GM12801 (cell line): Measurements from ENCODE around the gene CHD9.

ENCODE experiments used
- CTCF ChIP-seq: IDR thresholded peaks from one replicate; pipeline ENCODE4 v1.5.1; 2011; ENCODE audit warnings: control low read depth; ENCODE audit not compliant: insufficient read length; ENCODE audit errors: extremely low read depth

The CHD9 gene

DNA sequence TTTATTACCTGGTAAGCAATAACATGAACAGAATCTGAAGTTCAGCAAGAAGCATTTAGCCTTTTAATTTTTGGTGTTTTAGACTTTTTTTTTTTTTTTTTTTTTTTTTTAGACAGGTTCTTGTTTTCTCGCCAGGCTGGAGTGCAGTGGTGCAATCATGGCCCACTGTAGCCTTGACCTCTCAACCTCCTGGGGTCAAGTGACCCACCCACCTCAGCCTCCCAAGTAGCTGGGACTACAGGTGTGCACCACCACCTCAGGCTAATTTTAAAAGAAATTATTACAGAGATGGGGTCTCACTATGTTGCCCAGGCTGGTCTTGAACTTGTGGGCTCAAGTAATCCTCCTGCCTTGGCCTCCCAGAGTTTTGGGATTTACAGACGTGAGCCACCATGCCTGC, 206.5 kb downstream of the CHD9 start:
- no peak for TF ChIP-seq CTCF

DNA sequence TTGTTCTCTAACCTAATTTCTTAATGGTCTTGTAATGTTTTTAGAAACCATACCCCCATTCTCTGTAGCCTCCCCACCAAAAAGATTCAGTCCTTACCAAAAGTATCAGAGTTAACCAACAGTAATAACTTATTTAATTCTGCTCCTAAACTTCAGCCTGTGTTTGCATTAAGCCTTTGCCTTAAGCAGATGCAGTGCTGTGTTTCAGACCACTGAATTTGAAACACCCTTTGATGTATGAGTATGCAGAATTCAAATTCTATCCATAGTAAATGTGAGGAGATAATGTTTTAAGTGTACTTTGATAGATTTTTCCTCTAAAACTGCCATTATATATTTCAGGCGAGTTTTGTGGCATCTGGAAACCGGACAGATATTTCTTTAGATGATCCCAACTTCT, 207.9 kb downstream of the CHD9 start:
- TF ChIP-seq CTCF, result no peak

- no peak for TF ChIP-seq CTCF
Observed at GRCh38 chr16:53266156-53266555, 211.4 kb downstream of the CHD9 start.

GRCh38 chr16:53281280-53281679, 226.5 kb downstream of the CHD9 start:
- no peak for TF ChIP-seq CTCF

DNA sequence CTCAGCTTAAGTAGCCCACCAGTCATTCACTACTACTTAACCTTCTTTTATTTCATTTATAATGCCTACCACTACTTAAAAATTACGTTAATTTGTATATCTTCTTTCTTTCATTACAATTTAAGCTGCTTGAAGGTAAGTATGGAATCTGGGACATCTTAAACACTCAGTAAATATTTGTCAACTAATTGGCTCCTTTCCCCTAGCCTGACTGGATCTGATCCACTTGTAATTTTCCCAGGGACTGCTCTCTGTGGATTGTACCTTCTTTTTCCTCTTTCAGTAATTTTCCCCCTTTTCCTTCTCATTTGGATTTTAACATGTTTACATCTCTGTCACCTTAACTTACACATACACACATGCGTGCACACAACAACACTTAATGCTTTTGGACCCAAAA, 227.1 kb downstream of the CHD9 start:
- TF ChIP-seq CTCF, result no peak

DNA sequence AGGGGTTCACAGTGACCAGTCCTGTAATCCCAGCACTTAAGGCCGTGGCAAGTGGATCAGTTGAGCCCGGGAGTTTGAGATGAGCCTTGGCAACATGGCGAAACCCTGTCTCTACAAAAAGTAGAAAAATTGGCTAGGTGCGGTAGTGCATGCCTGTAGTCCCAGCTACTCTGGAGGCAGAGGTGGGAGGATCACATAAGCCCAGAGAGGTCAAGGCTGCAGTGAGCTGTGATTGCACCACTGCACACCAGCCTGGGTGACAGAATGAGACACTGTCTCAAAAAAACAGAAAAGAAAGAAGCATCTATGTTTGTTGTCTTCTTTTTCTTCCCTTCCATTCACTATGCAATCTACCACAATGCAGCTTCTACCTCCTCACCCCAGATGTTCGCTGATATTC, 227.5 kb downstream of the CHD9 start:
- TF ChIP-seq CTCF, result no peak

DNA sequence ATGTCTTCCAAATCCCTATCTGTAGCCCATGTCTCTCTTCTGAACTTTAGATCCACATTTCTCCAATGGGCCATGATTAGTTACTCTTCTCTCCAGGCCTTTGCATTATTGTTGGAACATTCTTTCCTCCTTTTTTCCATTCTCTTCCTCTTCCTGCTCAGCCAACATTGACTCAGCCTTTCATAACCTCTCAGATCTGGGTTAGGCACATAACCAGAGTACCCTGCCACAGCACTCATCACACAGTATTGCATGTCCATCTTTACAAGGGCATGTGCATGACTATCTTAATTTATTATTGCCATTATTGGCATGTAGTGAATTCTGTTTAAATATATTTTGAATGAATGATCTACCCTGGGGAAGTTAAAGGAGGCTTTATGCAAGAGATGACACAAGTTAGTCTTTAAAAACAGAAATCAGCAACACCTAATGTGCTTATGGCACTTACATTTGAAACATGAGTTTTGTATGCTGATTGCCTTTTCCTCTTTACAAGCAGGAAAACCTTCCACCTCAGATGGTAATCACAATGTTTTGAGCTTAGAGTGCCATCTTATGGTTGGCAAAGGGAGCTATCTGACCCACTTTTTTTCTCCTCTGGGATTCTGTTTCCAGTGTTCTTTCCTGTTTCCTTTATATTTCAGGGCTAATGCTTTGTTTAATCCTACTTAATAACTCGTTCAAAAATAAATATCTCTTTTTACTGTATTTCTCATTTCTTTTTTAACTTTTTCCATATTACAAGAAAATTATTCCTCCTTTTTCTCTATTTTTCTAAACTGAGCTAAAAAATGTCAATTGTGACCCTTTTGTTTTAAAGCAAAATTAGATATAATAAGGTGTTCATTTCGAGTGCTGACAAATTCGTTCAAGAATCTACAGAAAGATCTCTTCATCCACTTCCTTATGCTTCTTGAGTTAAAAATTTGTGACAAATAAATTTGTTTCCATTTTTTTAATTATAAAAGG, 228.5 kb downstream of the CHD9 start:
- no peak for TF ChIP-seq CTCF
